Sciatic nerve (tissue), 2 donors: ENCODE data around the gene WDR86. TPM values are rescaled to one million over a fixed set of nuclear protein-coding genes. Genes with fewer than 3 reads are reported as not detected.
A peak's percentile ranks its signal among the peaks of the same experiment; 100 is the strongest.

Source experiments
- ATAC-seq: fragments of 200-7000 bp; cut with Tn5 transposase; one replicate; pipeline ENCODE4 v1.9.1; 2020; ENCODE audit warnings: mild to moderate bottlenecking, moderate library complexity
- DNase-seq: peaks from one replicate; pipeline ENCODE4 v3.0.0-alpha.2; 2020; ENCODE audit warnings: low spot score
- intact Hi-C: fragments of 100-400 bp; cut with DNase I; formaldehyde crosslinking; loops from one replicate; pipeline ENCODE4 v1.14.2; 2022
- total RNA-seq: library from RNA; stranded (reverse); fragmentation: NEBNext Ultra II Directional; extraction: Animal tissue kit (Norgen Biotek cat#: 25700); gene quantifications from one replicate; pipeline ENCODE4 v1.2.1, GENCODE V29; 2021
- donor health status: DM: no; HTN: no; CAD: no.
- donor health status: DM: no; HTN: no; CAD: no.

The WDR86 gene
- total RNA-seq, 1 donor from 2014 or later, result 101 TPM

- intact Hi-C loops, result no loop called here
- DNase-seq, result no peak
- ATAC-seq, result no peak
Measured at GRCh38 chr7:151430391-151431205, 20.8 kb upstream of the WDR86 start.

GRCh38 chr7:151429560-151430331 is 19.9 kb upstream of the WDR86 start:
- ATAC-seq, result no peak
- intact Hi-C loops, result no loop called here
- no peak for DNase-seq

GRCh38 chr7:151429237-151429559 is 19.4 kb upstream of the WDR86 start:
- intact Hi-C loops, result no loop called here
- ATAC-seq (no peak), DNase-seq (no peak)

GRCh38 chr7:151428378-151429236 is 18.8 kb upstream of the WDR86 start:
- peak; percentile 24 for ATAC-seq
- intact Hi-C loops, result no loop called here
- peak; percentile 68 for DNase-seq

- no peak for DNase-seq
- intact Hi-C loops, result no loop called here
- ATAC-seq, result no peak
Measured at GRCh38 chr7:151427705-151428377, 18.0 kb upstream of the WDR86 start.

- ATAC-seq (peak; percentile 8), DNase-seq (no peak)
- intact Hi-C loops, result no loop called here
Measured at GRCh38 chr7:151426904-151427704, 17.3 kb upstream of the WDR86 start.

GRCh38 chr7:151426441-151426903 is 16.6 kb upstream of the WDR86 start:
- peak; percentile 84 for ATAC-seq
- intact Hi-C loops, result no loop called here
- DNase-seq, result peak; percentile 90

GRCh38 chr7:151425670-151426440 is 16.0 kb upstream of the WDR86 start:
- peak; percentile 86 for ATAC-seq
- intact Hi-C loops, result no loop called here

GRCh38 chr7:151424799-151425198 is 15.0 kb upstream of the WDR86 start:
- DNase-seq (no peak), ATAC-seq (no peak)
- intact Hi-C loops, result no loop called here

More at GRCh38 chr7:151425670-151426440, 16.0 kb upstream of the WDR86 start:
- DNase-seq, result no peak

GRCh38 chr7:151423936-151424335 is 14.1 kb upstream of the WDR86 start:
- DNase-seq (no peak), ATAC-seq (no peak)
- intact Hi-C loops, result no loop called here

GRCh38 chr7:151423226-151423625 is 13.4 kb upstream of the WDR86 start:
- peak; percentile 15 for DNase-seq
- ATAC-seq, result no peak
- intact Hi-C loops, result no loop called here

- no peak for ATAC-seq
Measured at GRCh38 chr7:151422212-151422611, 12.4 kb upstream of the WDR86 start.

GRCh38 chr7:151420144-151420543 is 10.3 kb upstream of the WDR86 start:
- DNase-seq (peak; percentile 30), ATAC-seq (no peak)
- intact Hi-C loops, result no loop called here

More at GRCh38 chr7:151422212-151422611, 12.4 kb upstream of the WDR86 start:
- intact Hi-C loops, result no loop called here
- DNase-seq, result no peak

GRCh38 chr7:151416941-151417315 is 7.1 kb upstream of the WDR86 start:
- peak; percentile 89 for ATAC-seq
- DNase-seq, result peak; percentile 59

GRCh38 chr7:151416112-151416940 is 6.5 kb upstream of the WDR86 start:
- intact Hi-C loops, result no loop called here
- ATAC-seq (peak; percentile 18), DNase-seq (no peak)

More at GRCh38 chr7:151416941-151417315, 7.1 kb upstream of the WDR86 start:
- intact Hi-C loops, result no loop called here

- intact Hi-C loops, result no loop called here
- no peak for ATAC-seq
- DNase-seq, result no peak
Measured at GRCh38 chr7:151415375-151416105, 5.7 kb upstream of the WDR86 start.
